GM12873 (cell line): ENCODE measurements around the gene TM9SF2.

Experiments
- CTCF ChIP-seq: IDR thresholded peaks from 2 replicates; pipeline ENCODE4 v1.5.1; 2012; ENCODE audit warnings: low read depth, mild to moderate bottlenecking, moderate library complexity, low read length, control low read depth; ENCODE audit not compliant: insufficient read depth; ENCODE audit errors: missing control alignments

The TM9SF2 gene

GRCh38 chr13:99481366-99481765 is 19.9 kb upstream of the TM9SF2 start:
- no peak for TF ChIP-seq CTCF

- TF ChIP-seq CTCF, result no peak
Measured at GRCh38 chr13:99484473-99484872, 16.8 kb upstream of the TM9SF2 start.

- no peak for TF ChIP-seq CTCF
Measured at GRCh38 chr13:99486996-99487395, 14.3 kb upstream of the TM9SF2 start.

GRCh38 chr13:99489028-99489427 is 12.2 kb upstream of the TM9SF2 start:
- no peak for TF ChIP-seq CTCF

- no peak for TF ChIP-seq CTCF
Measured at GRCh38 chr13:99495466-99496183, 5.6 kb upstream of the TM9SF2 start.

DNA sequence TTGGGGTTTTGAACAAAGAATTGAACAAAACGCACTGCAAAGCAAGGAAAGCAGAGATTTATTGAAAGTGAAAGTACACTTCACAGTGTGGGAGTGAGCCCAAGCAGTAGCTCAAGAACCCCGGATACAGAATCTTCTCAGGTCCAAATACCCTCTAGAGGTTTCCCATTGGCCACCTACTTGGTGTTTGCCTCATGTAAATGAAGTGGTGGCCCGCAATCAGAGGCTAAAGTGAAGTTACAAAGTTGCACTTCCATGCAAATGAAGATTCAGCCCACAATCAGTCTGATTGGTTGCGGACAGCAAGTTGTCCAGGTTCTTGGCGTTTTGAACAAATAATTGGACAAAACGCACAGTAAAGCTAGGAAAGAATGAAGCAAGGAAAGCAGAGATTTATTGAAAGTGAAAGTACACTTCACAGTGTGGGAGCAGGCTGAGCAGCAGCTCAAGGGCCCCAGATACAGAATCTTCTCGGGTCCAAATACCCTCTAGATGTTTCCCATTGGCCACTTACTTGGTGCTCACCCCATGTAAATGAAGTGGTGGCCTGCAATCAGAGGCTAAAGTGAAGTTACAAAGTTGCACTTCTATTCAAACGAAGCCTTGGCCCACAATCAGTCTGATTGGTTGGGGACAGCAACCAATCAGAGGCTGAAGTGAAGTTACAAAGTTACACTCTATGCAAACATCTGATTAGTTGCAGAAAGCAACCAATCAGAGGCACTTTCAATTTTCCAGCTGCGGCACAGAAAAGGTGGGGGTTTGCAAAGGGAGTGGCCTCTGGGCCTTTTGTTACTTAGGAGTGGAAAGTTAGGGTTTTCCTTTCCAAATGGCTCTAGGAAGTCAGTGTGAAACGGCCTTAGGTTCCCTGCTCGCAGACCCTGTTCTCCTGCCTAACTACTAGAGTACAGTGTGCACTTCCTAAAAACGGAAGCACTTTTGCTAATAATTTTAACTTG is 4.8 kb upstream of the TM9SF2 start:
- no peak for TF ChIP-seq CTCF

- TF ChIP-seq CTCF, result no peak
Measured at GRCh38 chr13:99498171-99499161, 2.8 kb upstream of the TM9SF2 start.
